Measurements from ENCODE around the gene EEF1A2. TPM values are rescaled to one million over a fixed set of nuclear protein-coding genes. Genes with fewer than 3 reads are reported as not detected.

EEF1A2 gene
- total RNA-seq, 1 donor from 2014 or later: 20.0 TPM

GRCh38 chr20:63504642-63505041 is 5.8 kb upstream of the EEF1A2 start:
- H3K4me3 ChIP-seq (ENCODE audit: low read depth, low read length): no peak overlapping the region
- no peak for TF ChIP-seq CTCF (conservative IDR thresholded peaks at IDR 0.05; ENCODE audit: low read depth, low read length)
- no peak for DNase-seq (ENCODE audit: low read depth)

DNA sequence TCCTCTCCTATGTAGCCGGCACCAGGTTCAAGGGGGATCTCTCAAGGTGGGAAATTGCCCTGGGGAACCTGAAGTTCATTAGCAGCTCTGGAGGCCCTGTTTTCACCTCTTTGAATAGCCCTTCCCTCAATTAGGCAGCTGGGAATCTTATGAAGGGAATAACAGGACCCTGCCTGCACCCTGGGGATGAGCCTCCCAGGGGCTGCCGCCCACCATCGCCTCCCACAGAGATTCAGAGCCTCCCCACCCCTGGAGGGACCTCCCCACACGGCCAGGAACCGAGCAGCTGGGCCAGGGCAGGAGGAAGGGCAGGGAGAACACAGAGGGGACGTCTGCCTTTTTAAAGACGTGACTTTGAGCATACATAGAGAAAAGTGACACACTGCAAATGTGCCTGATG is 4.6 kb upstream of the EEF1A2 start:
- no peak for TF ChIP-seq CTCF (conservative IDR thresholded peaks at IDR 0.05; ENCODE audit: low read depth, low read length)

DNA sequence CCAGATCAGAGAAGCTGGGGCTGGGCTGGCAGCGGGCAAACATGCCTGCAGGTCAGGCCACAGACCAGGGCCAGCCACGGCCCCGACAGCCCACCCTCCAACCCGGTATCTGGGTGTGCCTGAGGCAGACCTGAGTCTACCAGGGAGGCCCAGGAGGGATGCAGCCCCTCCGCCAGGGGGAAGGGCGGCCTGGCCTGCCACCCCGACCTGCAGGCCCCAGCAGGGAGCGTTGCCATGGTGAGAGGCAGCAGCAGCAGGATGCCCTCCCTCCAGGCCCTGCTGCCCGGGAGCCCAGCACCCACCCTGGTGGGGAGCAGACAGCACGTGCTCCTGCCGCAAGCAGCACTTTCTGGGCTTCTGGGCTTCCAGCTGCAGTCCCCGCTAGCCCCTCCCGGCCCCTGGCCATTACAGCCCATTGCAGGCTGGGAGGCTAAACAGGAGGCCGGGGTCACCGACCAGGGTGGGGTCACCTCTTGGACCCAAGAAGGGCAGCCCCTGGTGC is 3.8 kb upstream of the EEF1A2 start:
- no peak for TF ChIP-seq CTCF (conservative IDR thresholded peaks at IDR 0.05; ENCODE audit: low read depth, low read length)
- DNase-seq (ENCODE audit: low read depth): no peak
- no peak overlapping the region for H3K4me3 ChIP-seq (ENCODE audit: low read depth, low read length)

More for the DNA sequence above, 4.6 kb upstream of the EEF1A2 start:
- no peak overlapping the region for H3K4me3 ChIP-seq (ENCODE audit: low read depth, low read length)
- no peak for DNase-seq (ENCODE audit: low read depth)

DNA sequence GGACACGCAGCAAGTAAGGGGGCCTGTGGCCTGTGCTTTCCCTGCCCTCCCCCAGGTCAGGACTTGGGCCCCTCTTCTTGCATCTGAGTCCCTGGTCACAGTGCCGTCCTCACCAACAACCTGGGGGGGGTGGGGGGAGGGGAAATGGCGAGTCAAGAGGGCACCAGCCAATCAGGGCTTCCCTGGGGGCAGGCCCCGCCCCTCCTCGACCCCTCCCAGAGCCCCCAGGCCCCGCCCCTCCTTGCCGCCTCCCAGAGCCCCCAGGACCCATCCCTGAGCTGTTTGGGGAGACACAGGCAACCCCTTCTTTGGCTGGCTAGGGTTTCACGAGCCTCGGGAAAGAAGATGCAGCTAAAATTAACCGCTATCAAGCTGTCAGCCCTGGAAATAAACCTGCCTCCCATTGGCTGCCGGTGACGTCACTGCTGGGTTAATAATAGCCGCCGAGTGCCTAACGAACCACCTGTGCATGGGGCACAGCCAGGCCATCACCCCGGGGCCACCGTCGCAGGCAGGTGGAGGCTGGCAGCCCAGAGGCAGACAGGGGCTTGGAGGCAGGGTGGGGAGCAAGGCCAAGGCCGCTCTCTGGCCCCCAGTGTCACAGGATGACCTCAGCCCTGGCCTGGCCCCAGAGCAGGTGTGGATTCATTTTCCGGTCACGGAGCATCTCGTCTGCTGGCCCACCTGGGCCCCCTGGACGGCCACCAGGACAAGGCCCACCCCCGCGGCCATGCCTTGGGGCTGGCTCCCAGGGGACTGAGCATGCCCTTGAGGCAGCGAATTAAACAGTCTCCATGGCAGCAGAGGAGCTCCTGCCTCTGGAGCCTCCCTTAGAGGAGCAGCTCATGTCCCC is 3.2 kb upstream of the EEF1A2 start:
- no peak overlapping the region for H3K4me3 ChIP-seq (ENCODE audit: low read depth, low read length)
- no peak for TF ChIP-seq CTCF (conservative IDR thresholded peaks at IDR 0.05; ENCODE audit: low read depth, low read length)
- no peak for DNase-seq (ENCODE audit: low read depth)

GRCh38 chr20:63500902-63501817 is 2.3 kb upstream of the EEF1A2 start:
- DNase-seq (ENCODE audit: low read depth): no peak
- no peak overlapping the region for H3K4me3 ChIP-seq (ENCODE audit: low read depth, low read length)
- TF ChIP-seq CTCF (conservative IDR thresholded peaks at IDR 0.05; ENCODE audit: low read depth, low read length): no peak

DNA sequence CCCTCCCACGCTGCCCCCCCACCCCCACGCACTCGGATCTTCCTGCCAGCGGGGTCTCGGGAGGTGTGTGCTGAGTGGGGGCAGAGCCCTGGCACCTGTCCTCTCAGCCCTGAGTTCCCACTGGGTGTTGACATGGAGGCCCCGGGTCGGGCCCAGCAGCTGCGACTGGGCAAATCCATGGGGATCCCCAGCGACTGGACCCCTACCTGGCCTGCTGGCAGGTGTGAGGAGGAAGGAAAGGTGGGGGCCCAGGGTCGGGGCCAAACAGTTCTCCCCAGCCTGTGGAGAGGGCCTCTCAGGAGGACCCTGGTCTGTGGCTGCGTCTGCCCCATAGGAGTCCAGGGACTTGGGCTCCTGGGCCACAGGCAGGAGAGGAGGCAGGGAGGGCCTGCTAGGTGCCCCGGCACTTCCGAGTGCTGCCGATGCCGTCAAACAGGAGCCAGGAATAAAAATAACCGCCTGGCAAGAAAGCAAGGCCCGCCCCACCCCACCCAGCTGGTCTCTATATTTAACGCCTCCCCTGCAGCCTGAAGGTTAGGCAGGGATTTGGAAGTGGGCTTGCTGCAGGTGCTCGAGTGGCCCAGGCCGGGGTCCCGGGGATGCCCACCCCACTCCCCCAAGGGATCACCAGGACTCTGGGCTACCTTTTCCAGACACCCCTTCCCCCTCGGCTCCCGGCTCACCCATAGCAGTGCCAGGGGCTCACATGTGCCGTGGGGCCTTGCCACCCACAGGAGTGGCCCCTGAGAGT is 1.4 kb upstream of the EEF1A2 start:
- TF ChIP-seq CTCF (conservative IDR thresholded peaks at IDR 0.05; ENCODE audit: low read depth, low read length): no peak

More for the DNA sequence above, 1.4 kb upstream of the EEF1A2 start:
- no peak for DNase-seq (ENCODE audit: low read depth)
- H3K4me3 ChIP-seq (ENCODE audit: low read depth, low read length): no peak overlapping the region
